H1 (cell line): ENCODE results near the gene MMAB. TPM values are rescaled to one million over a fixed set of nuclear protein-coding genes. Genes with fewer than 3 reads are reported as not detected.

ENCODE experiments used
- CTCF ChIA-PET: fragments of 300-600 bp; sonication (Branson Sonifier 250); formaldehyde crosslinking; loops from one replicate; lab custom pipeline; 2021; ENCODE audit not compliant: partially characterized antibody; lab: Charles Lee
- POLR2A ChIA-PET: fragments of 300-600 bp; sonication (Branson Sonifier 250); formaldehyde crosslinking; loops from one replicate; lab custom pipeline; 2021; ENCODE audit warnings: inconsistent platforms; ENCODE audit not compliant: partially characterized antibody; lab: Charles Lee
- DNase-seq, 2 experiments: peaks; one replicate each; pipeline versions ENCODE4 v3.0.0 to v3.0.0-alpha.2; 2010 to 2022; ENCODE audit warnings: low spot score in 2 of 2, low read depth in 1 of 2, mixed read lengths in 1 of 2
- FAIRE-seq: peaks from 2 replicates; lab custom pipeline; 2011; peaks lifted over from hg19 to GRCh38; lab: Jason Lieb, UNC
- H2AFZ ChIP-seq: 2 replicates; pipeline ENCODE4 v1.8.1; 2012; ENCODE audit warnings: low read length, inconsistent platforms
- H2AK5ac ChIP-seq: 2 replicates; pipeline ENCODE4 v1.6.1; 2013; ENCODE audit warnings: low read depth, low read length
- H2BK120ac ChIP-seq: replicated peaks from 2 replicates; pipeline ENCODE3; 2013; ENCODE audit warnings: low read depth, low read length, inconsistent platforms
- H2BK12ac ChIP-seq: 2 replicates; pipeline ENCODE4 v1.6.1; 2013; ENCODE audit warnings: low read depth, low read length
- H2BK15ac ChIP-seq: 2 replicates; pipeline ENCODE4 v1.6.1; 2013; ENCODE audit warnings: low read length
- H2BK20ac ChIP-seq: 2 replicates; pipeline ENCODE4 v1.6.1; 2013; ENCODE audit warnings: low read length
- H2BK5ac ChIP-seq: 2 replicates; pipeline ENCODE4 v1.6.1; 2013; ENCODE audit warnings: low read depth, low read length
- H3K14ac ChIP-seq: 2 replicates; pipeline ENCODE4 v1.6.1; 2013; ENCODE audit warnings: inconsistent platforms; ENCODE audit not compliant: insufficient read length
- H3K18ac ChIP-seq: 2 replicates; pipeline ENCODE4 v1.6.1; 2013; ENCODE audit warnings: low read length; ENCODE audit errors: extremely low read depth
- H3K23ac ChIP-seq: 2 replicates; pipeline ENCODE4 v1.6.1; 2013; ENCODE audit warnings: inconsistent platforms; ENCODE audit not compliant: insufficient read length
- H3K23me2 ChIP-seq: 2 replicates; pipeline ENCODE4 v1.6.1; 2013; ENCODE audit warnings: low read depth, low read length
- H3K27ac ChIP-seq: 2 replicates; pipeline ENCODE4 v1.6.1; 2011; ENCODE audit warnings: low read depth, low read length, inconsistent platforms
- H3K27me3 ChIP-seq, 4 experiments: replicated peaks in 1 of 4; 1 replicate in 1 of 4; 2 replicates in 3 of 4; pipeline versions ENCODE4 v1.6.1 to v1.8.1; 2011 to 2013; ENCODE audit warnings: low read length in 3 of 4, mild to moderate bottlenecking in 3 of 4, inconsistent platforms in 2 of 4, mixed read lengths in 2 of 4, moderate library complexity in 1 of 4; ENCODE audit not compliant: control insufficient read depth in 3 of 4, insufficient read depth in 3 of 4; ENCODE audit errors: extremely low read depth in 1 of 4
- H3K36me3 ChIP-seq, 4 experiments: 2 replicates each; pipeline versions ENCODE4 v1.6.1 to v1.8.1; 2011 to 2013; ENCODE audit warnings: mild to moderate bottlenecking in 4 of 4, low read length in 3 of 4, moderate library complexity in 2 of 4, control low read depth in 1 of 4, inconsistent platforms in 1 of 4; ENCODE audit not compliant: insufficient read depth in 4 of 4, control insufficient read depth in 2 of 4
- H3K4ac ChIP-seq: replicated peaks from 2 replicates; pipeline ENCODE3; 2013; ENCODE audit warnings: low read length, low read depth, mixed read lengths, inconsistent platforms; ENCODE audit not compliant: insufficient read length
- H3K4me1 ChIP-seq, 4 experiments: replicated peaks in 1 of 4; 1 replicate in 1 of 4; 2 replicates in 3 of 4; pipeline versions ENCODE4 v1.6.1 to v1.8.1; 2011 to 2013; ENCODE audit warnings: low read length in 3 of 4, inconsistent platforms in 2 of 4, mixed read lengths in 1 of 4; ENCODE audit not compliant: insufficient read depth in 4 of 4, control insufficient read depth in 3 of 4
- H3K4me2 ChIP-seq, 2 experiments: 2 replicates each; pipeline versions ENCODE4 v1.6.1 to v1.8.1; 2011 to 2013; ENCODE audit warnings: low read depth in 2 of 2, low read length in 2 of 2, control low read depth in 1 of 2, inconsistent platforms in 1 of 2, mild to moderate bottlenecking in 1 of 2; ENCODE audit not compliant: insufficient read depth in 1 of 2
- H3K4me3 ChIP-seq, 4 experiments: fragments of 200-600, 300-600 bp in 1 of 4; sonication (generic), shearing (Covaris generic), sonication (Bioruptor Twin) in 1 of 4; 2 replicates each; pipeline versions ENCODE4 v1.5.1 to v1.8.1; 2011 to 2016; ENCODE audit warnings: low read length in 4 of 4, low read depth in 3 of 4, control low read depth in 2 of 4, inconsistent platforms in 2 of 4, mild to moderate bottlenecking in 2 of 4, mixed read lengths in 1 of 4, moderate library complexity in 1 of 4; ENCODE audit not compliant: insufficient read depth in 2 of 4; ENCODE audit errors: extremely low read depth in 1 of 4
- H3K56ac ChIP-seq: replicated peaks from 2 replicates; pipeline ENCODE3; 2013; ENCODE audit warnings: low read depth, mild to moderate bottlenecking, mixed read lengths, low read length, inconsistent platforms; ENCODE audit not compliant: insufficient read length
- H3K79me1 ChIP-seq: 2 replicates; pipeline ENCODE4 v1.6.1; 2013; ENCODE audit warnings: low read depth, low read length, control low read depth
- H3K79me2 ChIP-seq, 2 experiments: 2 replicates each; pipeline versions ENCODE4 v1.6.1 to v1.8.1; 2012 to 2013; ENCODE audit warnings: low read length in 2 of 2, mild to moderate bottlenecking in 2 of 2, inconsistent platforms in 1 of 2; ENCODE audit not compliant: insufficient read depth in 2 of 2, control insufficient read depth in 1 of 2
- H3K9ac ChIP-seq, 4 experiments: replicated peaks in 1 of 4; 1 replicate in 1 of 4; 2 replicates in 3 of 4; pipeline versions ENCODE4 v1.6.1 to v1.8.1; 2011 to 2013; ENCODE audit warnings: low read depth in 3 of 4, low read length in 3 of 4, control low read depth in 2 of 4, mild to moderate bottlenecking in 2 of 4, moderate library complexity in 2 of 4, inconsistent platforms in 1 of 4; ENCODE audit errors: extremely low read depth in 1 of 4
- H3K9me3 ChIP-seq, 2 experiments: 2 replicates each; pipeline versions ENCODE4 v1.6.1 to v1.8.1; 2012 to 2013; ENCODE audit warnings: mild to moderate bottlenecking in 2 of 2, moderate library complexity in 2 of 2, control low read depth in 1 of 2, inconsistent platforms in 1 of 2, low read depth in 1 of 2, low read length in 1 of 2, mixed read lengths in 1 of 2; ENCODE audit not compliant: insufficient read depth in 2 of 2
- H4K20me1 ChIP-seq, 2 experiments: replicated peaks in 1 of 2; 2 replicates each; pipeline versions ENCODE3 to v1.8.1; 2011 to 2013; ENCODE audit warnings: inconsistent platforms in 2 of 2, low read length in 2 of 2, mild to moderate bottlenecking in 1 of 2; ENCODE audit not compliant: insufficient read depth in 2 of 2, control insufficient read depth in 1 of 2
- H4K5ac ChIP-seq: 2 replicates; pipeline ENCODE4 v1.6.1; 2013; ENCODE audit warnings: low read length, low read depth, mixed read lengths, inconsistent platforms; ENCODE audit not compliant: insufficient read length
- H4K8ac ChIP-seq: 2 replicates; pipeline ENCODE4 v1.8.0; 2013; ENCODE audit warnings: mild to moderate bottlenecking, moderate library complexity, low read length, inconsistent platforms; ENCODE audit not compliant: insufficient read depth; ENCODE audit errors: extremely low read depth
- H4K91ac ChIP-seq: replicated peaks from 2 replicates; pipeline ENCODE3; 2013; ENCODE audit warnings: low read length, mixed read lengths, inconsistent platforms; ENCODE audit not compliant: insufficient read length
- CTBP2 ChIP-seq: IDR thresholded peaks from 2 replicates; pipeline ENCODE4 v1.7.0; 2011; ENCODE audit warnings: borderline replicate concordance, mild to moderate bottlenecking, moderate library complexity, mixed read lengths, low read length; ENCODE audit not compliant: insufficient read depth, insufficient read length
- KDM4A ChIP-seq: IDR thresholded peaks from one replicate; pipeline ENCODE4 v1.7.1; 2012; ENCODE audit warnings: low read depth, mild to moderate bottlenecking, moderate library complexity, low read length, inconsistent platforms; ENCODE audit not compliant: severe bottlenecking
- POLR2A ChIP-seq, 2 experiments: IDR thresholded peaks; 1 replicate in 1 of 2; 2 replicates in 1 of 2; pipeline ENCODE4 v1.6.1; 2011; ENCODE audit warnings: low read depth in 2 of 2, low read length in 2 of 2, mild to moderate bottlenecking in 2 of 2; ENCODE audit errors: control extremely low read depth in 1 of 2
- RNF2 ChIP-seq: fragments of 200-900, 300-1000 bp; sonication (generic); IDR thresholded peaks from 2 replicates; pipeline ENCODE4 v1.7.1; 2016; ENCODE audit warnings: borderline replicate concordance, low read depth, mild to moderate bottlenecking, antibody characterized with exemption, low read length; ENCODE audit not compliant: poor library complexity, severe bottlenecking; ENCODE audit errors: missing control alignments
- TCF12 ChIP-seq: IDR thresholded peaks from 2 replicates; pipeline ENCODE4 v1.6.1; 2011; ENCODE audit warnings: low read depth, mild to moderate bottlenecking, low read length
- WGBS, 2 experiments: shearing (Covaris generic) in 1 of 2; methylation state at CpG; one replicate each; pipeline versions ENCODE4 v1.1.6 to v1.1.7; 2013 to 2015; ENCODE audit warnings: low lambda C conversion rate in 2 of 2, mixed read lengths in 2 of 2, inconsistent platforms in 1 of 2, low coverage in 1 of 2, missing lambda C conversion rate in 1 of 2; ENCODE audit not compliant: insufficient replicate concordance in 2 of 2, insufficient coverage in 1 of 2, insufficient read length in 1 of 2; ENCODE audit errors: extremely low coverage in 1 of 2, missing lambda C conversion rate in 1 of 2; 5-methylcytosine and 5-hydroxymethylcytosine counted together
- polyA plus RNA-seq, 7 experiments: library from polyadenylated mRNA; depleted of rRNA in 3 of 7; stranded (reverse) in 5 of 7; unstranded in 2 of 7; fragments of >200 nt in 5 of 7; fragments of 200-250 nt in 2 of 7; gene quantifications; 1 replicate in 5 of 7; 2 replicates in 1 of 7; 4 replicates in 1 of 7; pipeline versions ENCODE4 v1.2.1 to v1.2.3, GENCODE V29; 2011 to 2013; ENCODE audit warnings: missing spikeins in 2 of 7, mixed read lengths in 2 of 7
- total RNA-seq: library from RNA; stranded (reverse); fragmentation: NEBNext Ultra II Directional; extraction: Animal tissue kit (Norgen Biotek cat#: 25700); gene quantifications from 2 replicates; pipeline ENCODE4 v1.2.1, GENCODE V29; 2021
- TF ChIP-seq, protein P1 (sequence below): IDR thresholded peaks from 2 replicates; pipeline ENCODE4 v1.6.1; 2011; ENCODE audit warnings: low read depth, mild to moderate bottlenecking, low read length; ENCODE audit not compliant: insufficient read depth

Gene MMAB
- total and polyA plus RNA-seq, 2 of the 8 experiments (the other 6 are each of a cell fraction or from before 2014, with no cell fraction given) = 12.9 to 18.5 TPM

DNA sequence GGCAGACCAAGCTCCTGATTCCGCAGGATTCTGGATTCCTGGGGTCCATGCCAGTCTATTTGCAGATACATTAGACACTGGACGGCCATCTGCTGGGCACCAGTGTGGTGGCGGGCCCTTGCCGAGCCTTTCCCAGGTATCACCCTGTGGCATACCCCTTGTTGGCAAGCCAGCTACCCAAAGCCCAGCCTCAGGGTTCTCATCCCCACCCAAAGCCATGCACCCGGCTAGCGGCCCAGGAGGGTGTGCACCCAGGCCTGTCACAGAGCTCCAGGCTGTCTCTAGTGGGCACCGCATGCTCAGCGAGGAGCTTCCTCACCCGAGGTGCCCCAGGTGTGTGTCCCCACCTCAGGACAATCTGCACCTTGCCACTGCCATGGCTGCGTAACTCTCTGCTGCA, 13.7 kb downstream of the MMAB start:
- H2BK120ac ChIP-seq = no peak overlapping the region
- no peaks in the 10 kb centered on the region for H3K79me2 ChIP-seq
- no peaks in the 10 kb centered on the region for H4K20me1 ChIP-seq
- H3K4me1 ChIP-seq = peaks cover 0 to 4% (median 0%) of the 10 kb centered on the region in 4 experiments; a peak in 2 of 7 replicates
- no peak for FAIRE-seq
- no peak overlapping the region for H2AK5ac ChIP-seq
- no peak overlapping the region for H3K18ac ChIP-seq
- no peak overlapping the region for H2BK12ac ChIP-seq
- no peaks in the 10 kb centered on the region for H3K23me2 ChIP-seq
- DNase-seq = no peak
- TF ChIP-seq CTBP2 = no peak
- TF ChIP-seq, protein P1, sequence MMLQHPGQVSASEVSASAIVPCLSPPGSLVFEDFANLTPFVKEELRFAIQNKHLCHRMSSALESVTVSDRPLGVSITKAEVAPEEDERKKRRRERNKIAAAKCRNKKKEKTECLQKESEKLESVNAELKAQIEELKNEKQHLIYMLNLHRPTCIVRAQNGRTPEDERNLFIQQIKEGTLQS = no peak
- no peak for TF ChIP-seq POLR2A (IDR thresholded peaks at IDR 0.05; ENCODE audit: control extremely low read depth in 1 of 2, low read depth in 2 of 2, low read length in 2 of 2)
- no peak for TF ChIP-seq TCF12
- TF ChIP-seq RNF2 = no peak
- no peak for TF ChIP-seq KDM4A
- peaks cover 0 to 17% (median 0%) of the 10 kb centered on the region in 4 experiments; a peak in 4 of 8 replicates for H3K36me3 ChIP-seq
- WGBS, 2 experiments = 94% methylated on average over 10 of the region's 10 CpGs; no CpG with 5 or more reads in 1 of the 2 experiments
- H4K8ac ChIP-seq = no peak overlapping the region
- no peak overlapping the region for H2AFZ ChIP-seq
- H4K91ac ChIP-seq = no peak overlapping the region
- CTCF ChIA-PET = interaction anchor here (0.9 to 1.7 kb wide), 4 partner anchors 15 to 125 kb away, joined by 3 to 4 read pairs (median 3); no protein-coding TSS in a partner anchor
- no peaks in the 10 kb centered on the region for H3K79me1 ChIP-seq
- H3K9ac ChIP-seq = no peak overlapping the region
- H4K5ac ChIP-seq = no peak overlapping the region
- H2BK20ac ChIP-seq = no peak overlapping the region
- no peak overlapping the region for H3K14ac ChIP-seq
- no peaks in the 10 kb centered on the region for H3K27me3 ChIP-seq
- no peak overlapping the region for H2BK5ac ChIP-seq
- POLR2A ChIA-PET = interaction anchor here (0.6 to 2.7 kb wide), 4 partner anchors 9 to 547 kb away, joined by 3 to 11 read pairs (median 4); partner anchors contain the start of genes MMAB and MVK
- no peak overlapping the region for H3K4me3 ChIP-seq
- H3K27ac ChIP-seq = no peak overlapping the region
- no peaks in the 10 kb centered on the region for H3K9me3 ChIP-seq
- no peak overlapping the region for H3K4me2 ChIP-seq
- H3K4ac ChIP-seq = no peak overlapping the region
- H2BK15ac ChIP-seq = no peak overlapping the region
- no peak overlapping the region for H3K56ac ChIP-seq
- H3K23ac ChIP-seq = no peak overlapping the region
